Chondrocyte (in vitro differentiated cells): ENCODE results near the gene LORICRIN. TPM values are rescaled to one million over a fixed set of nuclear protein-coding genes. Genes with fewer than 3 reads are reported as not detected.
A peak's percentile ranks its signal among the peaks of the same experiment; 100 is the strongest.

Source experiments
- DNase-seq: peaks from one replicate; pipeline ENCODE4 v3.0.0; 2021; ENCODE audit warnings: mixed read lengths, low spot score
- H3K27ac Mint-ChIP-seq: one replicate; pipeline ENCODE4 v1.8.0; 2021; ENCODE audit warnings: mild to moderate bottlenecking, moderate library complexity, mixed read lengths; ENCODE audit not compliant: unreplicated experiment
- H3K27me3 Mint-ChIP-seq: 2 replicates; pipeline ENCODE4 v1.8.0; 2021; ENCODE audit warnings: low read depth, mixed read lengths
- H3K36me3 Mint-ChIP-seq: 2 replicates; pipeline ENCODE4 v1.8.0; 2021; ENCODE audit warnings: low read depth, mixed read lengths
- H3K4me1 Mint-ChIP-seq: 2 replicates; pipeline ENCODE4 v1.8.0; 2021; ENCODE audit warnings: low read depth, mild to moderate bottlenecking, mixed read lengths
- H3K4me3 Mint-ChIP-seq: one replicate; pipeline ENCODE4 v1.8.0; 2021; ENCODE audit warnings: mild to moderate bottlenecking, moderate library complexity, mixed read lengths; ENCODE audit not compliant: unreplicated experiment
- H3K9me3 Mint-ChIP-seq: 2 replicates; pipeline ENCODE4 v1.8.0; 2021; ENCODE audit warnings: low read depth, mixed read lengths
- CTCF ChIP-seq: fragments of 200-600 bp; sonication (generic); IDR thresholded peaks from 2 replicates; pipeline ENCODE4 v1.5.0; 2021; ENCODE audit warnings: antibody characterized with exemption, mild to moderate bottlenecking, moderate library complexity
- total RNA-seq: library from RNA; stranded (reverse); gene quantifications from 3 replicates; pipeline ENCODE4 v1.2.1, GENCODE V29; 2021

The LORICRIN gene
- total RNA-seq, 1 donor from 2014 or later = not detected

DNA sequence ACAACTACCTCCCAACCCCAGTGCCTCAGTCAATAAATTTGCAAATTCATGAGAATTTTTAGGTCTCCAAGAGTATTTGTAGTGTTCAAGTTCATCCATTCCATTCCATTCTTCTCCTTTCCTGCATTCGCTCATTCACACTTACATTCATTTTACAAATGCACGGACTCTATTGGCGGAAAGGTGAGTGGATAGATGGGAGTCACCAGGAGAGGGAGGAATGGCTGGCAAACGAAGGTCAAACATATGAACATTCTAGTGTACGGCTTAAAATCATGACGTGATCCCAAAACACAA lies 2.5 kb downstream of the LORICRIN start:
- Mint-ChIP-seq H3K27me3 (peaks cover 54% of the 10 kb centered on the region), H3K4me3 (peak overlapping the region; percentile 57), H3K27ac (no peak overlapping the region), H3K36me3 (peaks cover 1% of the 10 kb centered on the region), H3K9me3 (no peaks in the 10 kb centered on the region), H3K4me1 (peaks cover 11% of the 10 kb centered on the region)
- no peak for DNase-seq
- TF ChIP-seq CTCF = no peak

- no peak overlapping the region for H3K27ac Mint-ChIP-seq
- H3K9me3 Mint-ChIP-seq = no peaks in the 10 kb centered on the region
- TF ChIP-seq CTCF = no peak
- peaks cover 1% of the 10 kb centered on the region for H3K36me3 Mint-ChIP-seq
- DNase-seq = no peak
- no peak overlapping the region for H3K4me3 Mint-ChIP-seq
- peaks cover 58% of the 10 kb centered on the region for H3K27me3 Mint-ChIP-seq
- H3K4me1 Mint-ChIP-seq = peaks cover 11% of the 10 kb centered on the region
Observed at GRCh38 chr1:153262462-153263157, 3.1 kb downstream of the LORICRIN start.

DNA sequence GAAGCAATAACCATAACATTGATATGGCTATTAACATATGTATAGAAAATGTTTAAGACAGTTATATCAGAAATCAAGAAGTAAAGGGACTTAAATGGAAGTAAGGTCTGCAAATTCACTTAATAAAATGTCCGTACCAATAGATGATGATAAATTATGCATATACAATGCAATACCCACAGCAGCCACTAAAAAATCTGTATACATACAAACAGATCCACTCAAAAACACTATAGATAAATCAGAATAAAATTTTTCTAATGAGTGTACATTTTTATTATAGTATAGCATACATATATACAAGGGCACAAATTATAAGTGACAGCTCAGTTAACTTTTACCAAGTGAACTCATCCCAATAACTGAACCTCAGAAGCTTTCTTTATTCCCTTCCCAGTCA lies 6.0 kb downstream of the LORICRIN start:
- H3K27me3 Mint-ChIP-seq = peaks cover 60% of the 10 kb centered on the region
- H3K36me3 Mint-ChIP-seq = peaks cover 1% of the 10 kb centered on the region
- no peak overlapping the region for H3K27ac Mint-ChIP-seq
- no peak overlapping the region for H3K4me3 Mint-ChIP-seq
- peaks cover 9% of the 10 kb centered on the region for H3K4me1 Mint-ChIP-seq
- no peak for DNase-seq
- H3K9me3 Mint-ChIP-seq = no peaks in the 10 kb centered on the region
- no peak for TF ChIP-seq CTCF

DNA sequence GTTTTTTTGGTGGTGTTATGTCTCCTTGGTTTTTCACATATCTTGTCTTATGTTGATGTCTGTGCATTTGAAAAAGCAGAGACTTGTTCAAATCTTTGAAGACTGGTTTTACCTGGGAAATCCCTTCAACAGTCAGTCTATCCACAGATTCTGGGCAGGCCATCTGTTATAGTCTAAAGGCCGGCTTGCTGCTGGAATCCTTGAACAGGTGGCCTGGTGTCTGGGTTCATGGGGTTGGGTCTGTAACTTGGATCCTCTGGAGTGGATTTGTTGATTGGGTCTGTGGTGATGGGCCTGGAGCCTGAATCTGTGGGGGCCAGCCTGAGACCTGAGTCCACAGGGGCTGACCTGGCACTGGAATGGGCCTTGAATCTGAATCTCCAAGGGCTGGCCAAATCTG lies 12.2 kb downstream of the LORICRIN start:
- Mint-ChIP-seq H3K27ac (no peak overlapping the region), H3K9me3 (no peaks in the 10 kb centered on the region), H3K4me3 (no peak overlapping the region), H3K4me1 (no peaks in the 10 kb centered on the region), H3K36me3 (no peaks in the 10 kb centered on the region), H3K27me3 (peaks cover 26% of the 10 kb centered on the region)
- DNase-seq = no peak
- TF ChIP-seq CTCF = no peak

GRCh38 chr1:153272186-153272585 lies 12.7 kb downstream of the LORICRIN start:
- Mint-ChIP-seq H3K4me3 (no peak overlapping the region), H3K27ac (no peak overlapping the region), H3K27me3 (peaks cover 28% of the 10 kb centered on the region), H3K36me3 (no peaks in the 10 kb centered on the region), H3K4me1 (no peaks in the 10 kb centered on the region), H3K9me3 (no peaks in the 10 kb centered on the region)
- TF ChIP-seq CTCF = no peak
- no peak for DNase-seq
